OCI-LY1 (cell line): ENCODE data around the gene PDIK1L.

Experiments used
- H2AFZ ChIP-seq: fragments of 200-600 bp; sonication (generic), shearing (Covaris generic); 2 replicates; pipeline ENCODE4 v1.6.0; 2014; ENCODE audit warnings: antibody characterized with exemption, mild to moderate bottlenecking, low read length
- H3F3A ChIP-seq: fragments of 200-600 bp; sonication (generic), shearing (Covaris generic); 2 replicates; pipeline ENCODE4 v1.6.0; 2014; ENCODE audit warnings: mild to moderate bottlenecking, antibody characterized with exemption, low read length, moderate library complexity; ENCODE audit not compliant: insufficient read depth
- H3K27ac ChIP-seq: fragments of 200-600 bp; sonication (generic); 2 replicates; pipeline ENCODE4 v1.5.1; 2014; ENCODE audit warnings: low read length, mixed run types, mild to moderate bottlenecking, low read depth; ENCODE audit not compliant: poor library complexity, severe bottlenecking
- H3K27me3 ChIP-seq: fragments of 200-600 bp; sonication (generic); 2 replicates; pipeline ENCODE4 v1.6.0; 2014; ENCODE audit warnings: antibody characterized with exemption, mild to moderate bottlenecking, low read length, moderate library complexity; ENCODE audit not compliant: insufficient read depth
- H3K36me3 ChIP-seq: fragments of 200-600 bp; sonication (generic); 2 replicates; pipeline ENCODE4 v1.6.1; 2014; ENCODE audit warnings: mild to moderate bottlenecking, antibody characterized with exemption, low read length, moderate library complexity, mixed read lengths; ENCODE audit not compliant: insufficient read depth
- H3K4me1 ChIP-seq: fragments of 200-600 bp; sonication (generic); 2 replicates; pipeline ENCODE4 v1.5.1; 2014; ENCODE audit warnings: mild to moderate bottlenecking, low read length, moderate library complexity; ENCODE audit not compliant: insufficient read depth, severe bottlenecking
- H3K4me2 ChIP-seq: fragments of 200-600 bp; sonication (generic), shearing (Covaris generic); 2 replicates; pipeline ENCODE4 v1.6.1; 2014; ENCODE audit warnings: low read length
- H3K4me3 ChIP-seq: fragments of 200-600 bp; sonication (generic); 2 replicates; pipeline ENCODE4 v1.5.1; 2014; ENCODE audit warnings: low read length, low read depth, mild to moderate bottlenecking, mixed read lengths; ENCODE audit not compliant: poor library complexity, severe bottlenecking
- H3K79me2 ChIP-seq: fragments of 200-600 bp; shearing (Covaris generic); 2 replicates; pipeline ENCODE4 v1.6.1; 2016; ENCODE audit warnings: mixed run types, low read length, mixed read lengths; ENCODE audit not compliant: insufficient read depth
- H3K9ac ChIP-seq: fragments of 200-600 bp; sonication (generic), shearing (Covaris generic); 2 replicates; pipeline ENCODE4 v1.6.1; 2014; ENCODE audit warnings: mild to moderate bottlenecking, low read length, mixed read lengths
- H3K9me2 ChIP-seq: fragments of 200-600 bp; sonication (generic), shearing (Covaris generic); 2 replicates; pipeline ENCODE4 v1.6.1; 2014; ENCODE audit warnings: low read depth, mild to moderate bottlenecking, low read length, mixed read lengths
- H3K9me3 ChIP-seq: fragments of 200-600 bp; shearing (Covaris generic); 2 replicates; pipeline ENCODE4 v1.6.1; 2014; ENCODE audit warnings: low read length, mixed read lengths
- H4K20me1 ChIP-seq: fragments of 200-600 bp; sonication (generic), shearing (Covaris generic); 2 replicates; pipeline ENCODE4 v1.6.0; 2016; ENCODE audit warnings: mild to moderate bottlenecking, low read length; ENCODE audit not compliant: insufficient read depth
- CTCF ChIP-seq: fragments of 200-600 bp; sonication (generic), shearing (Covaris generic); IDR thresholded peaks from 2 replicates; pipeline ENCODE4 v1.5.1; 2017; ENCODE audit warnings: mild to moderate bottlenecking, antibody characterized with exemption, low read length, moderate library complexity, mixed read lengths
- EZH2 ChIP-seq: fragments of 200-600 bp; sonication (generic), shearing (Covaris generic); IDR thresholded peaks from 2 replicates; pipeline ENCODE4 v1.8.0; 2017; ENCODE audit warnings: borderline replicate concordance, mixed run types, mild to moderate bottlenecking, antibody characterized with exemption, low read length, moderate library complexity, mixed read lengths

The PDIK1L gene

DNA sequence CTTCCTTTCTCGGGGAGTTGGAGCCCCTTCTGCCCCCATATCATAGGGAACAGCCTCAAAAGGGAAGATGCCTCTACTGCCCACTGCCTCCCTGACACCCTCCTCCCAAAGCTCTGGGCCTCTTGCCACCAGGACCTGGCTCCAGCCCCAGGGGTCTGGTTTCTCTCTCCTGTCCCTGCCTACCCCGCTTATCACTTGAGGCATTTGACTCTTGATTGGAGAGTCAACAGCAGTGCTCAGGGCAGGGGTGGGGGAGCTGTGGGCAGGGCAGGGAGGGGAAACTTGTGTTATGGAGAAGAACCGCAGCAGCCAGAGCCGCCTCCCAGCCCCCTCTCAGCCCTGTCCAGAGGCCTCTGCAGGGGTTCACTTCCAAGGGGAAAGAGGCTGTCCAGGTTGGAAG is 44.8 kb upstream of the PDIK1L start:
- H3F3A ChIP-seq = no peaks in the 10 kb centered on the region
- H3K4me3 ChIP-seq = no peak overlapping the region
- H2AFZ ChIP-seq = no peak overlapping the region
- H3K27ac ChIP-seq = no peak overlapping the region
- H3K9me3 ChIP-seq = no peaks in the 10 kb centered on the region
- no peaks in the 10 kb centered on the region for H3K4me1 ChIP-seq
- TF ChIP-seq EZH2 (no peak), CTCF (no peak)
- no peaks in the 10 kb centered on the region for H3K79me2 ChIP-seq
- no peak overlapping the region for H3K4me2 ChIP-seq
- H3K9ac ChIP-seq = no peak overlapping the region
- H3K9me2 ChIP-seq = no peaks in the 10 kb centered on the region
- no peaks in the 10 kb centered on the region for H4K20me1 ChIP-seq
- no peaks in the 10 kb centered on the region for H3K36me3 ChIP-seq
- no peaks in the 10 kb centered on the region for H3K27me3 ChIP-seq

DNA sequence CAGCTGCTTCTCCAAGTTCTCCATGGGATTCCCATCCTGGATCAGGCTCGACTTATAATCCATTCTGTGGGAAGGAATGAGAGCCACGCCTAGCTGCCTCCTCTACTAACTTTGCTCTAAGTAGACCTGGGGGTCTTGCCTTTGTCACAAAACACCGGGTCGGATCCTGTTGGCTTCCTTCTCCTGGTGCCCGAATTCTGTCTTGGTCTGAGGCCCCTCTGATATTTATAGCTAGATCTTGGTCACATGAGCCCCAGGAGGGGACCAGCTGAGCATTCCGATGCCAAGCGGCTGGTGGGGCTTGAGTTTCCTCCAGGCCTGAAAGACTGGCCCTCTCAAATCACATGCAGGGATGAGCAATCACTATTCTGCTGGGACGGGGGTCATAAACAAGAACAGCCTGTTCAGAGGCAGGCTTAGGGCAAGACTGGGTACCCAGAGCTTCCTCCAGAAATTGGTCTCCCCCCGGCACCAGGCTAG is 44.2 kb upstream of the PDIK1L start, which contains the start of gene TRIM63:
Gene TRIM63, minus strand, starts transcription at position 199 of the 480 bp plus-strand sequence. Its CDS starts 136 bp downstream, at position 63.
- no peaks in the 10 kb centered on the region for H3K9me3 ChIP-seq
- H3K9ac ChIP-seq = no peak within 1 kb of the TSS
- no peaks in the 10 kb centered on the region for H3K27me3 ChIP-seq
- H3K4me2 ChIP-seq = no peak within 1 kb of the TSS
- no peaks in the 10 kb centered on the region for H3K4me1 ChIP-seq
- TF ChIP-seq CTCF (no peak), EZH2 (no peak)
- no peak within 1 kb of the TSS for H3K27ac ChIP-seq
- H3K36me3 ChIP-seq = no peaks in the 10 kb centered on the region
- H3K79me2 ChIP-seq = no peaks in the 10 kb centered on the region
- H4K20me1 ChIP-seq = no peaks in the 10 kb centered on the region
- H3K9me2 ChIP-seq = no peaks in the 10 kb centered on the region
- no peak within 1 kb of the TSS for H2AFZ ChIP-seq
- no peak within 1 kb of the TSS for H3K4me3 ChIP-seq
- H3F3A ChIP-seq = no peaks in the 10 kb centered on the region

GRCh38 chr1:26069941-26070295 is 41.7 kb upstream of the PDIK1L start:
- Histone ChIP-seq H3K4me1 (no peaks in the 10 kb centered on the region), H3K36me3 (no peaks in the 10 kb centered on the region), H4K20me1 (no peaks in the 10 kb centered on the region), H3K4me2 (no peak overlapping the region), H3K27me3 (0 out of 2 replicates have a peak, but pooled peaks cover 3% of the 10 kb centered on the region), H3K27ac (no peak overlapping the region), H3F3A (no peaks in the 10 kb centered on the region), H3K9me2 (no peaks in the 10 kb centered on the region), H2AFZ (no peak overlapping the region), H3K9ac (no peak overlapping the region), H3K4me3 (no peak overlapping the region), H3K9me3 (no peaks in the 10 kb centered on the region), H3K79me2 (no peaks in the 10 kb centered on the region)
- no peak for TF ChIP-seq CTCF
- no peak for TF ChIP-seq EZH2
